ENCODE measurements around the gene ZC3H12D.

Gene ZC3H12D

GRCh38 chr6:149421132-149421531, 63.7 kb downstream of the ZC3H12D start:
- Histone ChIP-seq H2AFZ (ENCODE audit: low read length) (no peak overlapping the region), H3K36me3 (replicated peaks; ENCODE audit: insufficient read depth, low read length) (no peaks in the 10 kb centered on the region), H3F3A (ENCODE audit: insufficient read depth, low read length) (no peaks in the 10 kb centered on the region), H3K27me3 (replicated peaks; ENCODE audit: insufficient read depth, low read length) (no peaks in the 10 kb centered on the region), H3K4me2 (ENCODE audit: low read depth, low read length) (no peak overlapping the region), H3K79me2 (ENCODE audit: low read length) (no peaks in the 10 kb centered on the region), H3K9me2 (replicated peaks; ENCODE audit: insufficient read depth, low read length) (no peaks in the 10 kb centered on the region), H3K9me3 (replicated peaks; ENCODE audit: insufficient read depth, low read length) (no peaks in the 10 kb centered on the region), H3K9ac (ENCODE audit: low read length) (no peak overlapping the region), H3K27ac (ENCODE audit: low read length) (no peak overlapping the region), H4K20me1 (ENCODE audit: insufficient read depth, low read length) (no peaks in the 10 kb centered on the region), H3K4me1 (ENCODE audit: low read length) (peaks cover 11% of the 10 kb centered on the region), H3K4me3 (ENCODE audit: low read length) (no peak overlapping the region)
- TF ChIP-seq EZH2 (optimal IDR thresholded peaks at IDR 0.05; ENCODE audit: low read depth, low read length) = no peak
- no peak for TF ChIP-seq EZH2phosphoT487 (IDR thresholded peaks at IDR 0.05; ENCODE audit: low read length)
- no peak for TF ChIP-seq CTCF (IDR thresholded peaks at IDR 0.05; ENCODE audit: low read length)
- no peak for DNase-seq

GRCh38 chr6:149419696-149420404, 65.0 kb downstream of the ZC3H12D start:
- Histone ChIP-seq H3K79me2 (ENCODE audit: low read length) (no peaks in the 10 kb centered on the region), H4K20me1 (ENCODE audit: insufficient read depth, low read length) (no peaks in the 10 kb centered on the region), H3K4me3 (ENCODE audit: low read length) (no peak overlapping the region), H3K36me3 (replicated peaks; ENCODE audit: insufficient read depth, low read length) (no peaks in the 10 kb centered on the region), H3F3A (ENCODE audit: insufficient read depth, low read length) (no peaks in the 10 kb centered on the region), H3K27ac (ENCODE audit: low read length) (no peak overlapping the region), H3K4me2 (ENCODE audit: low read depth, low read length) (no peak overlapping the region), H2AFZ (ENCODE audit: low read length) (no peak overlapping the region), H3K27me3 (replicated peaks; ENCODE audit: insufficient read depth, low read length) (no peaks in the 10 kb centered on the region), H3K9ac (ENCODE audit: low read length) (no peak overlapping the region), H3K9me2 (replicated peaks; ENCODE audit: insufficient read depth, low read length) (no peaks in the 10 kb centered on the region), H3K9me3 (replicated peaks; ENCODE audit: insufficient read depth, low read length) (no peaks in the 10 kb centered on the region), H3K4me1 (ENCODE audit: low read length) (peaks cover 11% of the 10 kb centered on the region)
- TF ChIP-seq EZH2phosphoT487 (IDR thresholded peaks at IDR 0.05; ENCODE audit: low read length) (no peak), EZH2 (optimal IDR thresholded peaks at IDR 0.05; ENCODE audit: low read depth, low read length) (no peak), CTCF (IDR thresholded peaks at IDR 0.05; ENCODE audit: low read length) (no peak)
- DNase-seq = no peak

DNA sequence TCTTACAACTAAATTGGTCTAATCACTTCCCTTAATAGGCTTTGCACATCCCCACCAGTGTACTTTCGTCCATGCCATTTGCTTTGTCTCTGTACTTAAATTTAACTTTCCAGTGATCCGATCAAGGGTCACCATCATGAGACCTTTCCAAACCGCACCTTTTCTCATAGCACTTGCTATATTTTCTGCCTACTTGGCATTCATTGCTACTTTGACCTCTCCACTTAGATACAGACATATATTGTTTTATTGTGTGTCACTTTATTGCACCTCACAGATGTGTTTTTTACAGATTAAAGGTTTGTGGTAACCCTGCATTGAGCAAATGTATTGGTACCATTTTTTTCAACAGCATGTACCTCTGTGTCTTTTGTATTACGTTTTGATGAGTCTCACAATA, 70.0 kb downstream of the ZC3H12D start:
- Histone ChIP-seq H3K36me3 (replicated peaks; ENCODE audit: insufficient read depth, low read length) (no peaks in the 10 kb centered on the region), H3K4me1 (ENCODE audit: low read length) (no peaks in the 10 kb centered on the region), H2AFZ (ENCODE audit: low read length) (no peak overlapping the region), H3K9me3 (replicated peaks; ENCODE audit: insufficient read depth, low read length) (no peaks in the 10 kb centered on the region), H3K27me3 (replicated peaks; ENCODE audit: insufficient read depth, low read length) (no peaks in the 10 kb centered on the region), H3K9me2 (replicated peaks; ENCODE audit: insufficient read depth, low read length) (no peaks in the 10 kb centered on the region), H3K27ac (ENCODE audit: low read length) (no peak overlapping the region), H3K4me2 (ENCODE audit: low read depth, low read length) (no peak overlapping the region), H4K20me1 (ENCODE audit: insufficient read depth, low read length) (no peaks in the 10 kb centered on the region), H3K79me2 (ENCODE audit: low read length) (no peaks in the 10 kb centered on the region), H3K4me3 (ENCODE audit: low read length) (no peak overlapping the region), H3F3A (ENCODE audit: insufficient read depth, low read length) (no peaks in the 10 kb centered on the region), H3K9ac (ENCODE audit: low read length) (no peak overlapping the region)
- no peak for DNase-seq
- TF ChIP-seq EZH2 (optimal IDR thresholded peaks at IDR 0.05; ENCODE audit: low read depth, low read length) = no peak
- no peak for TF ChIP-seq EZH2phosphoT487 (IDR thresholded peaks at IDR 0.05; ENCODE audit: low read length)
- no peak for TF ChIP-seq CTCF (IDR thresholded peaks at IDR 0.05; ENCODE audit: low read length)

All from MM.1S (cell line).